Measurements from ENCODE around the gene SEMA5B. TPM values are rescaled to one million over a fixed set of nuclear protein-coding genes. Genes with fewer than 3 reads are reported as not detected.

Gene SEMA5B
- total and polyA plus RNA-seq, 4 donors, result 0.20 to 1.1 (median 0.23) TPM

GRCh38 chr3:122977746-122978466, 49.7 kb downstream of the SEMA5B start:
- Histone ChIP-seq H3K9me3 (ENCODE audit: control insufficient read depth in 4 of 4, low read length in 3 of 4) (no peaks in the 10 kb centered on the region), H3K9ac (ENCODE audit: low read depth in 1 of 2, low read length in 2 of 2) (no peak overlapping the region), H3K4me3 (ENCODE audit: low read depth in 1 of 3, low read length in 3 of 3) (no peak overlapping the region), H3K27ac (ENCODE audit: low read depth in 1 of 2, low read length in 2 of 2) (no peak overlapping the region), H3K4me1 (ENCODE audit: control insufficient read depth in 4 of 4, insufficient read depth in 4 of 4, low read length in 3 of 4) (no peaks in the 10 kb centered on the region), H3K27me3 (ENCODE audit: control insufficient read depth in 4 of 4, insufficient read depth in 4 of 4, low read length in 3 of 4) (no peaks in the 10 kb centered on the region), H3K36me3 (ENCODE audit: control insufficient read depth in 4 of 4, insufficient read depth in 3 of 4, low read depth in 1 of 4, low read length in 3 of 4) (no peaks in the 10 kb centered on the region)
- 75% methylated on average over 14 of the region's 14 CpGs for WGBS
- no peak for TF ChIP-seq HNF4G (IDR thresholded peaks at IDR 0.05)
- no peak for TF ChIP-seq MAX (IDR thresholded peaks at IDR 0.05)
- no peak for TF ChIP-seq REST (IDR thresholded peaks at IDR 0.05)
- no peak for TF ChIP-seq RAD21 (IDR thresholded peaks at IDR 0.05)
- no peak for TF ChIP-seq ZBTB33 (IDR thresholded peaks at IDR 0.05)
- no peak for DNase-seq (ENCODE audit: low spot score)

GRCh38 chr3:122975924-122976293, 51.7 kb downstream of the SEMA5B start:
- Histone ChIP-seq H3K4me1 (ENCODE audit: control insufficient read depth in 4 of 4, insufficient read depth in 4 of 4, low read length in 3 of 4) (no peaks in the 10 kb centered on the region), H3K4me3 (ENCODE audit: low read depth in 1 of 3, low read length in 3 of 3) (no peak overlapping the region), H3K36me3 (ENCODE audit: control insufficient read depth in 4 of 4, insufficient read depth in 3 of 4, low read depth in 1 of 4, low read length in 3 of 4) (no peaks in the 10 kb centered on the region), H3K9me3 (ENCODE audit: control insufficient read depth in 4 of 4, low read length in 3 of 4) (no peaks in the 10 kb centered on the region), H3K9ac (ENCODE audit: low read depth in 1 of 2, low read length in 2 of 2) (no peak overlapping the region), H3K27me3 (ENCODE audit: control insufficient read depth in 4 of 4, insufficient read depth in 4 of 4, low read length in 3 of 4) (no peaks in the 10 kb centered on the region), H3K27ac (ENCODE audit: low read depth in 1 of 2, low read length in 2 of 2) (no peak overlapping the region)
- TF ChIP-seq NR2F2 (IDR thresholded peaks at IDR 0.05), result no peak
- TF ChIP-seq TAF1 (conservative IDR thresholded peaks at IDR 0.05), result no peak
- TF ChIP-seq FOXA2 (IDR thresholded peaks at IDR 0.05), result no peak
- no peak for TF ChIP-seq YY1 (IDR thresholded peaks at IDR 0.05)
- TF ChIP-seq HNF4A (conservative IDR thresholded peaks at IDR 0.05), result no peak
- no peak for TF ChIP-seq ZBTB33 (IDR thresholded peaks at IDR 0.05)
- TF ChIP-seq REST (IDR thresholded peaks at IDR 0.05), result no peak
- no peak for TF ChIP-seq CTCF (IDR thresholded peaks at IDR 0.05; ENCODE audit: low read depth, low read length, missing input control)
- no peak for TF ChIP-seq RXRA (IDR thresholded peaks at IDR 0.05)
- no peak for TF ChIP-seq RAD21 (IDR thresholded peaks at IDR 0.05)
- TF ChIP-seq FOXA1 (IDR thresholded peaks at IDR 0.05), result no peak
- TF ChIP-seq GABPA (IDR thresholded peaks at IDR 0.05 in 1 of 2, conservative IDR thresholded peaks at IDR 0.05 in 1 of 2), result no peak
- 88% methylated on average over 4 of the region's 4 CpGs for WGBS
- DNase-seq (ENCODE audit: low spot score), result no peak

All from liver (tissue), 9 donors.